Ascending aorta (tissue), 2 donors: ENCODE data around the gene SAMD4B. TPM values are rescaled to one million over a fixed set of nuclear protein-coding genes. Genes with fewer than 3 reads are reported as not detected.

Experiments
- DNase-seq, 2 donors: peaks; one replicate each; pipeline ENCODE4 v3.0.0-alpha.2; 2019; ENCODE audit warnings: low spot score in 2 of 2
- H3K27ac ChIP-seq, 2 donors: fragments of 200-600 bp; sonication (generic); one replicate each; pipeline ENCODE4 v1.5.1; 2016 to 2017; ENCODE audit warnings: mild to moderate bottlenecking in 1 of 2
- H3K27me3 ChIP-seq: fragments of 200-600 bp; sonication (generic); one replicate; pipeline ENCODE4 v1.5.1; 2017
- H3K36me3 ChIP-seq, 2 donors: fragments of 200-600 bp; sonication (generic); one replicate each; pipeline ENCODE4 v1.5.1; 2016
- H3K4me1 ChIP-seq, 2 donors: fragments of 200-600 bp; sonication (generic); one replicate each; pipeline ENCODE4 v1.5.1; 2016 to 2017; ENCODE audit warnings: mild to moderate bottlenecking in 1 of 2
- H3K4me3 ChIP-seq, 2 donors: fragments of 200-600 bp; sonication (generic); one replicate each; pipeline ENCODE4 v1.5.1; 2016 to 2017; ENCODE audit warnings: mild to moderate bottlenecking in 1 of 2
- H3K9me3 ChIP-seq, 2 donors: fragments of 200-600 bp; sonication (generic); one replicate each; pipeline ENCODE4 v1.5.1; 2016
- intact Hi-C: fragments of 100-400 bp; cut with DNase I; formaldehyde crosslinking; loops from one replicate; pipeline ENCODE4 v1.15.1; 2023
- total RNA-seq: library from RNA; depleted of rRNA; stranded (reverse); fragments of >200 nt; gene quantifications from one replicate; pipeline ENCODE4 v1.1.0, GENCODE V29; 2016
- TF ChIP-seq, protein P1 (sequence below), 3 experiments: fragments of 200-600 bp in 2 of 3; fragments of 450-650 bp in 1 of 3; sonication (generic) in 2 of 3; IDR thresholded peaks; one replicate each; pipeline ENCODE4 v1.5.1; 2016 to 2019; ENCODE audit warnings: antibody characterized with exemption in 3 of 3, mild to moderate bottlenecking in 1 of 3, moderate library complexity in 1 of 3

Gene SAMD4B
- total RNA-seq, 1 donor from 2014 or later: 358 TPM

DNA sequence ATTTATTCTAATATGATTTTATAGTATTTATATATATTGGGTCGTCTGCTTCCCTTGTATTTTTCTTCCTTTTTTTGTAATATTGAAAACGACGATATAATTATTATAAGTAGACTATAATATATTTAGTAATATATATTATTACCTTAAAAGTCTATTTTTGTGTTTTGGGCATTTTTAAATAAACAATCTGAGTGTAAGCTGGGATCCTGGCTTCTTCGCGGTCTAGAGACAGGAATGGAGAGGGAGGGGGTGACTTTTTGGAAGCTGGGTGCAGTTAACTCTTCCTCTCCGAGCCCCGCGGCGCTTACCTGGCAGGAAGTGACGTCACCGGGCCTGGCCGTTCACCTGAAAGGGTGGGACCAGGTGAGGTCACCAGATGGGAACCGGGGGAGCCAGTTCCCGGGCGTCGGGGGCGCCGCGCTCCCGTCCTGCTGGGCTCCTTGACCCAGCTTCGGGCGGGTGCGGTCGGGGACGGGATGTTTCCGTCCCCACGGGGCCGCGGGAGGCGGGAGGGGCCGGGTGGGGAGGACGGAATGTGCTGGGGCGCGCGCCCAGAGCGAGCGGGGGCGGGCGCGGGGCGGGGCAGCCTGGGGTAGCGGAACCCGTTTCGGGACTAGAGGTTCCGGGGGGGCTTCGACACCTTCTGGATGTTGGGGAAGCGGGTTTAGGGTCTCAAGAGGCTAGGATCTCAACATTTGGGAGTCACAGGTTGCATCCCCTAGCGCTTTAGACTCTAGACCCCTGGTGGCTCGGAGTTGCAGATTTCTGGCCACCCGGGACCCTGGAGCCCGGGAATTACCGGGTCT, 67.2 kb downstream of the SAMD4B start:
- Histone ChIP-seq H3K36me3 (peaks cover 18 to 28% of the 10 kb centered on the region in 2 donors), H3K9me3 (no peaks in the 10 kb centered on the region), H3K4me3 (peak overlapping the region; percentile 97 to 98), H3K4me1 (peaks cover 1 to 21% of the 10 kb centered on the region in 2 donors), H3K27me3 (no peaks in the 10 kb centered on the region), H3K27ac (peak overlapping the region; percentile 100)
- TF ChIP-seq, protein P1, sequence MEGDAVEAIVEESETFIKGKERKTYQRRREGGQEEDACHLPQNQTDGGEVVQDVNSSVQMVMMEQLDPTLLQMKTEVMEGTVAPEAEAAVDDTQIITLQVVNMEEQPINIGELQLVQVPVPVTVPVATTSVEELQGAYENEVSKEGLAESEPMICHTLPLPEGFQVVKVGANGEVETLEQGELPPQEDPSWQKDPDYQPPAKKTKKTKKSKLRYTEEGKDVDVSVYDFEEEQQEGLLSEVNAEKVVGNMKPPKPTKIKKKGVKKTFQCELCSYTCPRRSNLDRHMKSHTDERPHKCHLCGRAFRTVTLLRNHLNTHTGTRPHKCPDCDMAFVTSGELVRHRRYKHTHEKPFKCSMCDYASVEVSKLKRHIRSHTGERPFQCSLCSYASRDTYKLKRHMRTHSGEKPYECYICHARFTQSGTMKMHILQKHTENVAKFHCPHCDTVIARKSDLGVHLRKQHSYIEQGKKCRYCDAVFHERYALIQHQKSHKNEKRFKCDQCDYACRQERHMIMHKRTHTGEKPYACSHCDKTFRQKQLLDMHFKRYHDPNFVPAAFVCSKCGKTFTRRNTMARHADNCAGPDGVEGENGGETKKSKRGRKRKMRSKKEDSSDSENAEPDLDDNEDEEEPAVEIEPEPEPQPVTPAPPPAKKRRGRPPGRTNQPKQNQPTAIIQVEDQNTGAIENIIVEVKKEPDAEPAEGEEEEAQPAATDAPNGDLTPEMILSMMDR (IDR thresholded peaks at IDR 0.05): peak in 1 of 3 experiments; percentile 12
- intact Hi-C loops: loop anchor here (5.0 to 10.0 kb wide), 3 partner anchors 755 to 1305 kb away; partner anchors contain the start of genes COQ8B and ITPKC
- DNase-seq: peak; percentile 71 to 94

DNA sequence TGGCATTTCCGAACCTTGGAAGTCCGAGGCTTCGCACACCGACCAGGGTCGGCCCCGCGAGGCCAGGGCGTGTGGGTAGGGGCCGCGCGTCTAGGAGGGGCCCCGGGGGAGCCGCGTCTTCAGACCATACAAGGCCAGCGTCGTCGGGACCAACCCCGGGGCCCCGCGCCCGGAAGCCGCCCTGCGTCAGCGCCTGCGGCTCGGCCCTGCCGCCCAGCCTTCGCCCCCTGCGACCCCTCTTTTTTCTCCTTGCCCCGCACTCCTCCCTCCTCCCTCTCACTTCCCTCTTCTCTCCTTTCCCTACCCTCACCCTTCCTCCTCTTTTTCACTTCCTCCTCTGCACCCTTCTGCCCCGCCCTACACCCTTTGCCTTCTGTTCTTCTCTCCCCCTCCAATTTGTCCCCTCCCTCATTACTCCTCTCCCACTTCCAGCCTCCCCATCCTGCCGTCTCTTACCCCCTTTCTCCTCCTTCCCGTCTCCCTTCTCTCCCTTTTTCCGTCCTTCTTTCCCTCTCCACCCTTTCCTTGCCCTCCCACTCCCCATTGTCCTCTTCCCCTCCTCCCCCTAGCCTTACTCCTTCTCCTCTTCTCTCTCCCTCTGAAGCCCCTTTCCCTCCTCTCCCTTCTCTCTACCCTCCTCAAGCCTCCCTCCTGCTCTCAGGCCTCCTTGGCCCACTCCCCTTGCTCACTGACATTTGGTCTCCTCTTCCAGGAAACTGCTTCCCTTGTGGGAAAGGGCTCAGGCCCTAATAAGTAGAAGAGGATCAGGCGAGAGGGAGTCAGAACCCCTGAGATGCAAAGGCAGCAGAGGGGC, 68.0 kb downstream of the SAMD4B start:
- no peaks in the 10 kb centered on the region for H3K9me3 ChIP-seq
- H3K27ac ChIP-seq: peak overlapping the region; percentile 100
- intact Hi-C loops: loop anchor here (5.0 kb wide), 1 partner anchor 1158 kb away; no protein-coding TSS in a partner anchor
- peaks cover 18 to 28% of the 10 kb centered on the region in 2 donors for H3K36me3 ChIP-seq
- no peaks in the 10 kb centered on the region for H3K27me3 ChIP-seq
- H3K4me3 ChIP-seq: peak overlapping the region; percentile 97 to 98
- peaks cover 5 to 22% of the 10 kb centered on the region in 2 donors for H3K4me1 ChIP-seq
- DNase-seq: peak; percentile 53 to 90
- TF ChIP-seq, protein P1 (IDR thresholded peaks at IDR 0.05): no peak

DNA sequence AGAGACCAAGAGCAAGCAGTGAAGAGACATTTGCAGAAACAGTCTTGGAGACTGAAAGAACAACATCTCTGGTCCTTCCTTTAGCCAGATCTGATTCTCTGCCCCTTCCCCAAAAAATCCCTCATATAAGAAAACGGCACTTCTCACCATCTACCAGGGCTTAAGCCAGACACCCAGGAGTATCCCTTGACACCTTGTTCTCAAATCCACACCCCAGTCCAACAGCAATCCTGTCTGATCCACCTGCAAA, 68.5 kb downstream of the SAMD4B start:
- H3K36me3 ChIP-seq: peaks cover 18 to 28% of the 10 kb centered on the region in 2 donors
- peak overlapping the region; percentile 100 for H3K27ac ChIP-seq
- no peak for DNase-seq
- H3K9me3 ChIP-seq: no peaks in the 10 kb centered on the region
- intact Hi-C loops: loop anchor here (5.0 kb wide), 1 partner anchor 1158 kb away; no protein-coding TSS in a partner anchor
- peak overlapping the region; percentile 97 to 98 for H3K4me3 ChIP-seq
- TF ChIP-seq, protein P1 (IDR thresholded peaks at IDR 0.05): no peak
- H3K4me1 ChIP-seq: peaks cover 9 to 22% of the 10 kb centered on the region in 2 donors
- no peaks in the 10 kb centered on the region for H3K27me3 ChIP-seq

GRCh38 chr19:39411081-39411831, 69.0 kb downstream of the SAMD4B start:
- Histone ChIP-seq H3K9me3 (no peaks in the 10 kb centered on the region), H3K27ac (peak overlapping the region; percentile 100), H3K4me1 (peaks cover 9 to 25% of the 10 kb centered on the region in 2 donors), H3K4me3 (peak overlapping the region; percentile 97 to 98), H3K27me3 (no peaks in the 10 kb centered on the region), H3K36me3 (peaks cover 21 to 28% of the 10 kb centered on the region in 2 donors)
- peak in 1 of 2 donors; percentile 93 for DNase-seq
- intact Hi-C loops: loop anchor here (5.0 kb wide), 1 partner anchor 1159 kb away; no protein-coding TSS in a partner anchor
- TF ChIP-seq, protein P1 (IDR thresholded peaks at IDR 0.05): no peak

GRCh38 chr19:39411832-39412099, 69.5 kb downstream of the SAMD4B start:
- peaks cover 26 to 31% of the 10 kb centered on the region in 2 donors for H3K36me3 ChIP-seq
- H3K27ac ChIP-seq: peak overlapping the region; percentile 100
- peak; percentile 83 to 98 for DNase-seq
- TF ChIP-seq, protein P1 (IDR thresholded peaks at IDR 0.05): peak; percentile 86 to 97 (median 91)
- H3K4me3 ChIP-seq: peak overlapping the region; percentile 97 to 98
- H3K4me1 ChIP-seq: peaks cover 9 to 27% of the 10 kb centered on the region in 2 donors
- no peaks in the 10 kb centered on the region for H3K9me3 ChIP-seq
- intact Hi-C loops: loop anchor here (1.0 to 5.0 kb wide), 5 partner anchors 8 to 1159 kb away; partner anchors contain the start of genes MED29 and PAF1
- H3K27me3 ChIP-seq: no peaks in the 10 kb centered on the region
